ENCODE results near the gene FGF2. TPM values are rescaled to one million over a fixed set of nuclear protein-coding genes. Genes with fewer than 3 reads are reported as not detected.

FGF2 gene
- total RNA-seq, 1 experiment from 2014 or later: 115 TPM

DNA sequence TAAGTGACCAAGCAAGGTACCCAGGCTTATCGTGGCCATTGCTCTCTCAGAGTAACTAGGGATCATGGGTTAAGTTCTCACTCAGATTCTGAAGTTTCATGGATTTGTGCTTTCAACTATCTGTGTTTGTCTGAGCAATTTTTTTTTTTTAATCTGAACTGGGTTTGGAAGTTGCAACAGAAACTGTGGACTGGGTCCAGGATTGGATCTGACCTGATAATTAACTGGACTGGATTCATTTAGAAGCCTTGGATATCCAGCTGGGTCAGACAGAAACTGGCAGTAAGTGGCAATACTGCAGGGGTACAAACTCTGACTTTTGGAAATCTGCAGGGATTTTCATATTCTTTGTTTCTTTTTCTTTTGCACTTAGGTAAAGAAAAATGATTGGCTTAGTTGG, 38.7 kb upstream of the FGF2 start:
- ChIA-PET CTCF (interaction anchor here (1.5 to 2.1 kb wide), 2 partner anchors 30 to 185 kb away, joined by 4 to 8 read pairs; no protein-coding TSS in a partner anchor), POLR2A (interaction anchor here (2.1 kb wide), 1 partner anchor 9 kb away, joined by 8 read pairs; no protein-coding TSS in a partner anchor)
- H3K9me3 Mint-ChIP-seq: peaks cover 10% of the 10 kb centered on the region; the same call in 1 of the 2 replicates
- peak overlapping the region; percentile 86 for H3K27ac Mint-ChIP-seq
- no peaks in the 10 kb centered on the region for H3K27me3 Mint-ChIP-seq (ENCODE audit: low read depth)
- TF ChIP-seq EMX1 (CRISPR knock-in tag; IDR thresholded peaks at IDR 0.05): no peak
- TF ChIP-seq ZNF219 (CRISPR knock-in tag; IDR thresholded peaks at IDR 0.05; ENCODE audit: borderline replicate concordance): no peak
- TF ChIP-seq NFE2L1 (CRISPR knock-in tag; IDR thresholded peaks at IDR 0.05): no peak
- no peak for ATAC-seq
- H3K36me3 Mint-ChIP-seq: peaks cover 3% of the 10 kb centered on the region
- peaks cover 85% of the 10 kb centered on the region for H3K4me1 Mint-ChIP-seq
- no peak for DNase-seq (ENCODE audit: low spot score)
- H3K4me3 Mint-ChIP-seq: no peak overlapping the region

DNA sequence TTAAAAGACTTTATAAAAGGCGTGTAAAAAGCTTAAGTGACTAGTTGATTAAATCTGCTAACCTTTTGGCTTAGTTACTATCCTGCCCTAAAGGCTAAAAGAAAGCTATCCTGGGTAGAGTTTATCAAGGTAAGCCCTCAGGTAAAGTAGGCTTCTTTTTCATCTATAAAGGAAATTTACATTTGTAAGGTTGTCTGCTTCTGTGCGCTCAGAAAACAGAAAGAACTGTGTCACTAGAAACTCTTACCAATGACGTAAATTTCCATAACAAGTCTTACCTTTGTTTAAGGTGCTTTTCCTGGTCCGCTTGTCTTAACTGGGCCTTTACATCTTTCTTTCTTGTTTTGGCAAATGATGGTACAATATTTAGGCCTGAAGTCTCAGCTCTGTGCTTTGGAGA, 37.7 kb upstream of the FGF2 start:
- no peak for DNase-seq (ENCODE audit: low spot score)
- Mint-ChIP-seq H3K36me3 (peaks cover 3% of the 10 kb centered on the region), H3K27ac (peak overlapping the region; percentile 98), H3K9me3 (peaks cover 10% of the 10 kb centered on the region; the same call in 1 of the 2 replicates), H3K4me1 (peaks cover 81% of the 10 kb centered on the region), H3K4me3 (no peak overlapping the region), H3K27me3 (ENCODE audit: low read depth) (no peaks in the 10 kb centered on the region)
- TF ChIP-seq, protein P1, sequence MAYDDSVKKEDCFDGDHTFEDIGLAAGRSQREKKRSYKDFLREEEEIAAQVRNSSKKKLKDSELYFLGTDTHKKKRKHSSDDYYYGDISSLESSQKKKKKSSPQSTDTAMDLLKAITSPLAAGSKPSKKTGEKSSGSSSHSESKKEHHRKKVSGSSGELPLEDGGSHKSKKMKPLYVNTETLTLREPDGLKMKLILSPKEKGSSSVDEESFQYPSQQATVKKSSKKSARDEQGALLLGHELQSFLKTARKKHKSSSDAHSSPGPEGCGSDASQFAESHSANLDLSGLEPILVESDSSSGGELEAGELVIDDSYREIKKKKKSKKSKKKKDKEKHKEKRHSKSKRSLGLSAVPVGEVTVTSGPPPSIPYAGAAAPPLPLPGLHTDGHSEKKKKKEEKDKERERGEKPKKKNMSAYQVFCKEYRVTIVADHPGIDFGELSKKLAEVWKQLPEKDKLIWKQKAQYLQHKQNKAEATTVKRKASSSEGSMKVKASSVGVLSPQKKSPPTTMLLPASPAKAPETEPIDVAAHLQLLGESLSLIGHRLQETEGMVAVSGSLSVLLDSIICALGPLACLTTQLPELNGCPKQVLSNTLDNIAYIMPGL (CRISPR knock-in tag; IDR thresholded peaks at IDR 0.05): no peak
- TF ChIP-seq ZNF317 (CRISPR knock-in tag; IDR thresholded peaks at IDR 0.05; ENCODE audit: borderline replicate concordance, low read depth) (no peak), ZNF423 (CRISPR knock-in tag; IDR thresholded peaks at IDR 0.05) (no peak), EMX1 (CRISPR knock-in tag; IDR thresholded peaks at IDR 0.05) (no peak), OVOL2 (CRISPR knock-in tag; IDR thresholded peaks at IDR 0.05; ENCODE audit: borderline replicate concordance) (no peak), RELA (CRISPR knock-in tag; IDR thresholded peaks at IDR 0.05; ENCODE audit: borderline replicate concordance) (no peak), KAT7 (CRISPR knock-in tag; IDR thresholded peaks at IDR 0.05; ENCODE audit: borderline replicate concordance) (no peak)
- TF ChIP-seq, protein P2, sequence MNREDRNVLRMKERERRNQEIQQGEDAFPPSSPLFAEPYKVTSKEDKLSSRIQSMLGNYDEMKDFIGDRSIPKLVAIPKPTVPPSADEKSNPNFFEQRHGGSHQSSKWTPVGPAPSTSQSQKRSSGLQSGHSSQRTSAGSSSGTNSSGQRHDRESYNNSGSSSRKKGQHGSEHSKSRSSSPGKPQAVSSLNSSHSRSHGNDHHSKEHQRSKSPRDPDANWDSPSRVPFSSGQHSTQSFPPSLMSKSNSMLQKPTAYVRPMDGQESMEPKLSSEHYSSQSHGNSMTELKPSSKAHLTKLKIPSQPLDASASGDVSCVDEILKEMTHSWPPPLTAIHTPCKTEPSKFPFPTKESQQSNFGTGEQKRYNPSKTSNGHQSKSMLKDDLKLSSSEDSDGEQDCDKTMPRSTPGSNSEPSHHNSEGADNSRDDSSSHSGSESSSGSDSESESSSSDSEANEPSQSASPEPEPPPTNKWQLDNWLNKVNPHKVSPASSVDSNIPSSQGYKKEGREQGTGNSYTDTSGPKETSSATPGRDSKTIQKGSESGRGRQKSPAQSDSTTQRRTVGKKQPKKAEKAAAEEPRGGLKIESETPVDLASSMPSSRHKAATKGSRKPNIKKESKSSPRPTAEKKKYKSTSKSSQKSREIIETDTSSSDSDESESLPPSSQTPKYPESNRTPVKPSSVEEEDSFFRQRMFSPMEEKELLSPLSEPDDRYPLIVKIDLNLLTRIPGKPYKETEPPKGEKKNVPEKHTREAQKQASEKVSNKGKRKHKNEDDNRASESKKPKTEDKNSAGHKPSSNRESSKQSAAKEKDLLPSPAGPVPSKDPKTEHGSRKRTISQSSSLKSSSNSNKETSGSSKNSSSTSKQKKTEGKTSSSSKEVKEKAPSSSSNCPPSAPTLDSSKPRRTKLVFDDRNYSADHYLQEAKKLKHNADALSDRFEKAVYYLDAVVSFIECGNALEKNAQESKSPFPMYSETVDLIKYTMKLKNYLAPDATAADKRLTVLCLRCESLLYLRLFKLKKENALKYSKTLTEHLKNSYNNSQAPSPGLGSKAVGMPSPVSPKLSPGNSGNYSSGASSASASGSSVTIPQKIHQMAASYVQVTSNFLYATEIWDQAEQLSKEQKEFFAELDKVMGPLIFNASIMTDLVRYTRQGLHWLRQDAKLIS (CRISPR knock-in tag; IDR thresholded peaks at IDR 0.05; ENCODE audit: borderline replicate concordance): no peak
- TF ChIP-seq, protein P3, sequence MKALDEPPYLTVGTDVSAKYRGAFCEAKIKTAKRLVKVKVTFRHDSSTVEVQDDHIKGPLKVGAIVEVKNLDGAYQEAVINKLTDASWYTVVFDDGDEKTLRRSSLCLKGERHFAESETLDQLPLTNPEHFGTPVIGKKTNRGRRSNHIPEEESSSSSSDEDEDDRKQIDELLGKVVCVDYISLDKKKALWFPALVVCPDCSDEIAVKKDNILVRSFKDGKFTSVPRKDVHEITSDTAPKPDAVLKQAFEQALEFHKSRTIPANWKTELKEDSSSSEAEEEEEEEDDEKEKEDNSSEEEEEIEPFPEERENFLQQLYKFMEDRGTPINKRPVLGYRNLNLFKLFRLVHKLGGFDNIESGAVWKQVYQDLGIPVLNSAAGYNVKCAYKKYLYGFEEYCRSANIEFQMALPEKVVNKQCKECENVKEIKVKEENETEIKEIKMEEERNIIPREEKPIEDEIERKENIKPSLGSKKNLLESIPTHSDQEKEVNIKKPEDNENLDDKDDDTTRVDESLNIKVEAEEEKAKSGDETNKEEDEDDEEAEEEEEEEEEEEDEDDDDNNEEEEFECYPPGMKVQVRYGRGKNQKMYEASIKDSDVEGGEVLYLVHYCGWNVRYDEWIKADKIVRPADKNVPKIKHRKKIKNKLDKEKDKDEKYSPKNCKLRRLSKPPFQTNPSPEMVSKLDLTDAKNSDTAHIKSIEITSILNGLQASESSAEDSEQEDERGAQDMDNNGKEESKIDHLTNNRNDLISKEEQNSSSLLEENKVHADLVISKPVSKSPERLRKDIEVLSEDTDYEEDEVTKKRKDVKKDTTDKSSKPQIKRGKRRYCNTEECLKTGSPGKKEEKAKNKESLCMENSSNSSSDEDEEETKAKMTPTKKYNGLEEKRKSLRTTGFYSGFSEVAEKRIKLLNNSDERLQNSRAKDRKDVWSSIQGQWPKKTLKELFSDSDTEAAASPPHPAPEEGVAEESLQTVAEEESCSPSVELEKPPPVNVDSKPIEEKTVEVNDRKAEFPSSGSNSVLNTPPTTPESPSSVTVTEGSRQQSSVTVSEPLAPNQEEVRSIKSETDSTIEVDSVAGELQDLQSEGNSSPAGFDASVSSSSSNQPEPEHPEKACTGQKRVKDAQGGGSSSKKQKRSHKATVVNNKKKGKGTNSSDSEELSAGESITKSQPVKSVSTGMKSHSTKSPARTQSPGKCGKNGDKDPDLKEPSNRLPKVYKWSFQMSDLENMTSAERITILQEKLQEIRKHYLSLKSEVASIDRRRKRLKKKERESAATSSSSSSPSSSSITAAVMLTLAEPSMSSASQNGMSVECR (CRISPR knock-in tag; IDR thresholded peaks at IDR 0.05; ENCODE audit: borderline replicate concordance): no peak
- TF ChIP-seq, protein P4, sequence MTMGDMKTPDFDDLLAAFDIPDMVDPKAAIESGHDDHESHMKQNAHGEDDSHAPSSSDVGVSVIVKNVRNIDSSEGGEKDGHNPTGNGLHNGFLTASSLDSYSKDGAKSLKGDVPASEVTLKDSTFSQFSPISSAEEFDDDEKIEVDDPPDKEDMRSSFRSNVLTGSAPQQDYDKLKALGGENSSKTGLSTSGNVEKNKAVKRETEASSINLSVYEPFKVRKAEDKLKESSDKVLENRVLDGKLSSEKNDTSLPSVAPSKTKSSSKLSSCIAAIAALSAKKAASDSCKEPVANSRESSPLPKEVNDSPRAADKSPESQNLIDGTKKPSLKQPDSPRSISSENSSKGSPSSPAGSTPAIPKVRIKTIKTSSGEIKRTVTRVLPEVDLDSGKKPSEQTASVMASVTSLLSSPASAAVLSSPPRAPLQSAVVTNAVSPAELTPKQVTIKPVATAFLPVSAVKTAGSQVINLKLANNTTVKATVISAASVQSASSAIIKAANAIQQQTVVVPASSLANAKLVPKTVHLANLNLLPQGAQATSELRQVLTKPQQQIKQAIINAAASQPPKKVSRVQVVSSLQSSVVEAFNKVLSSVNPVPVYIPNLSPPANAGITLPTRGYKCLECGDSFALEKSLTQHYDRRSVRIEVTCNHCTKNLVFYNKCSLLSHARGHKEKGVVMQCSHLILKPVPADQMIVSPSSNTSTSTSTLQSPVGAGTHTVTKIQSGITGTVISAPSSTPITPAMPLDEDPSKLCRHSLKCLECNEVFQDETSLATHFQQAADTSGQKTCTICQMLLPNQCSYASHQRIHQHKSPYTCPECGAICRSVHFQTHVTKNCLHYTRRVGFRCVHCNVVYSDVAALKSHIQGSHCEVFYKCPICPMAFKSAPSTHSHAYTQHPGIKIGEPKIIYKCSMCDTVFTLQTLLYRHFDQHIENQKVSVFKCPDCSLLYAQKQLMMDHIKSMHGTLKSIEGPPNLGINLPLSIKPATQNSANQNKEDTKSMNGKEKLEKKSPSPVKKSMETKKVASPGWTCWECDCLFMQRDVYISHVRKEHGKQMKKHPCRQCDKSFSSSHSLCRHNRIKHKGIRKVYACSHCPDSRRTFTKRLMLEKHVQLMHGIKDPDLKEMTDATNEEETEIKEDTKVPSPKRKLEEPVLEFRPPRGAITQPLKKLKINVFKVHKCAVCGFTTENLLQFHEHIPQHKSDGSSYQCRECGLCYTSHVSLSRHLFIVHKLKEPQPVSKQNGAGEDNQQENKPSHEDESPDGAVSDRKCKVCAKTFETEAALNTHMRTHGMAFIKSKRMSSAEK (CRISPR knock-in tag; IDR thresholded peaks at IDR 0.05; ENCODE audit: borderline replicate concordance): no peak
- ChIA-PET POLR2A (interaction anchor here (2.1 kb wide), 1 partner anchor 8 kb away, joined by 8 read pairs; no protein-coding TSS in a partner anchor), CTCF (interaction anchor here (0.9 to 2.1 kb wide), 2 partner anchors 8 to 31 kb away, joined by 5 to 8 read pairs; no protein-coding TSS in a partner anchor)
- ATAC-seq: peak; percentile 67
